A673 (cell line): ENCODE results near the gene TPD52L2. TPM values are rescaled to one million over a fixed set of nuclear protein-coding genes. Genes with fewer than 3 reads are reported as not detected.

Experiments
- BruUV-seq: library from RNA; stranded (reverse); fragments of 400-500 nt; replicated peaks from 2 replicates; lab custom pipeline; 2021; lab: Mats Ljungman, UMichigan
- CTCF ChIA-PET: fragments of 300-600 bp; sonication (Branson Sonifier 250); formaldehyde crosslinking; loops from one replicate; lab custom pipeline; 2022; ENCODE audit warnings: antibody characterized with exemption; lab: Charles Lee
- POLR2A ChIA-PET: fragments of 300-600 bp; sonication (Branson Sonifier 250); formaldehyde crosslinking; loops from one replicate; lab custom pipeline; 2022; ENCODE audit warnings: antibody characterized with exemption; ENCODE audit not compliant: low non-redundant PET; lab: Charles Lee
- DNase-seq: peaks from one replicate; pipeline ENCODE4 v3.0.0-alpha.2; 2015; ENCODE audit warnings: low spot score
- H3K27ac ChIP-seq: fragments of 200-600 bp; sonication (generic); 2 replicates; pipeline ENCODE4 v1.5.1; 2016; ENCODE audit warnings: mixed run types, low read depth, mild to moderate bottlenecking, mixed read lengths, antibody characterized with exemption, low read length; ENCODE audit not compliant: poor library complexity, severe bottlenecking
- H3K27me3 ChIP-seq: fragments of 200-600 bp; sonication (generic); replicated peaks from 2 replicates; pipeline ENCODE4 v1.6.1; 2017; ENCODE audit warnings: mixed run types, low read depth, mild to moderate bottlenecking, mixed read lengths, antibody characterized with exemption, low read length; ENCODE audit not compliant: insufficient read depth, poor library complexity
- H3K36me3 ChIP-seq: fragments of 200-600 bp; sonication (generic); 2 replicates; pipeline ENCODE4 v1.6.1; 2016; ENCODE audit warnings: mixed run types, mild to moderate bottlenecking, mixed read lengths, antibody characterized with exemption, low read length; ENCODE audit not compliant: insufficient read depth, poor library complexity, severe bottlenecking
- H3K4me1 ChIP-seq: fragments of 200-600 bp; sonication (generic); 2 replicates; pipeline ENCODE4 v1.6.1; 2017; ENCODE audit warnings: mixed run types, mild to moderate bottlenecking, mixed read lengths, antibody characterized with exemption, low read length; ENCODE audit not compliant: insufficient read depth, poor library complexity, severe bottlenecking
- H3K4me3 ChIP-seq: fragments of 200-600 bp; sonication (generic); 2 replicates; pipeline ENCODE4 v1.5.1; 2016; ENCODE audit warnings: low read depth, mixed run types, mild to moderate bottlenecking, mixed read lengths, low read length; ENCODE audit not compliant: poor library complexity, severe bottlenecking
- H3K9me3 ChIP-seq: fragments of 200-600 bp; sonication (generic); 2 replicates; pipeline ENCODE4 v1.6.1; 2016; ENCODE audit warnings: mixed run types, low read depth, mild to moderate bottlenecking, mixed read lengths, antibody characterized with exemption, low read length; ENCODE audit not compliant: poor library complexity, severe bottlenecking
- EZH2 ChIP-seq: fragments of 200-600 bp; sonication (generic); IDR thresholded peaks from 2 replicates; pipeline ENCODE4 v1.6.1; 2017; ENCODE audit warnings: borderline replicate concordance, low read depth, mild to moderate bottlenecking, mixed read lengths, antibody characterized with exemption, low read length; ENCODE audit not compliant: poor library complexity, severe bottlenecking
- intact Hi-C: fragments of 100-400 bp; cut with micrococcal nuclease; formaldehyde crosslinking; loops from one replicate; pipeline ENCODE4 v1.10.0; 2022; ENCODE audit not compliant: unreplicated experiment
- total RNA-seq: library from RNA; stranded (reverse); gene quantifications from 2 replicates; pipeline ENCODE4 v1.2.3, GENCODE V29; 2021
- TF ChIP-seq, protein P1 (sequence below): fragments of 300-800, 200-600 bp; sonication (generic); conservative IDR thresholded peaks from 2 replicates; pipeline ENCODE4 v1.5.1; 2017; ENCODE audit warnings: low read depth, mild to moderate bottlenecking, antibody characterized with exemption, low read length, moderate library complexity, mixed read lengths

The TPD52L2 gene
- total RNA-seq, 1 experiment from 2014 or later: 89.9 TPM

GRCh38 chr20:63886921-63887320 is 21.9 kb downstream of the TPD52L2 start:
- Histone ChIP-seq H3K4me3 (no peak overlapping the region), H3K27ac (no peak overlapping the region), H3K4me1 (no peaks in the 10 kb centered on the region), H3K9me3 (no peaks in the 10 kb centered on the region), H3K27me3 (no peaks in the 10 kb centered on the region), H3K36me3 (peaks cover 22% of the 10 kb centered on the region)
- BruUV-seq: no TSS peak
- ChIA-PET POLR2A (no interaction called here), CTCF (no interaction called here)
- no peak for DNase-seq
- intact Hi-C loops: no loop called here
- TF ChIP-seq, protein P1, sequence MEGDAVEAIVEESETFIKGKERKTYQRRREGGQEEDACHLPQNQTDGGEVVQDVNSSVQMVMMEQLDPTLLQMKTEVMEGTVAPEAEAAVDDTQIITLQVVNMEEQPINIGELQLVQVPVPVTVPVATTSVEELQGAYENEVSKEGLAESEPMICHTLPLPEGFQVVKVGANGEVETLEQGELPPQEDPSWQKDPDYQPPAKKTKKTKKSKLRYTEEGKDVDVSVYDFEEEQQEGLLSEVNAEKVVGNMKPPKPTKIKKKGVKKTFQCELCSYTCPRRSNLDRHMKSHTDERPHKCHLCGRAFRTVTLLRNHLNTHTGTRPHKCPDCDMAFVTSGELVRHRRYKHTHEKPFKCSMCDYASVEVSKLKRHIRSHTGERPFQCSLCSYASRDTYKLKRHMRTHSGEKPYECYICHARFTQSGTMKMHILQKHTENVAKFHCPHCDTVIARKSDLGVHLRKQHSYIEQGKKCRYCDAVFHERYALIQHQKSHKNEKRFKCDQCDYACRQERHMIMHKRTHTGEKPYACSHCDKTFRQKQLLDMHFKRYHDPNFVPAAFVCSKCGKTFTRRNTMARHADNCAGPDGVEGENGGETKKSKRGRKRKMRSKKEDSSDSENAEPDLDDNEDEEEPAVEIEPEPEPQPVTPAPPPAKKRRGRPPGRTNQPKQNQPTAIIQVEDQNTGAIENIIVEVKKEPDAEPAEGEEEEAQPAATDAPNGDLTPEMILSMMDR: no peak
- no peak for TF ChIP-seq EZH2

GRCh38 chr20:63889241-63890200 is 24.5 kb downstream of the TPD52L2 start:
- Histone ChIP-seq H3K9me3 (no peaks in the 10 kb centered on the region), H3K36me3 (peaks cover 16% of the 10 kb centered on the region), H3K27ac (no peak overlapping the region), H3K27me3 (no peaks in the 10 kb centered on the region), H3K4me1 (no peaks in the 10 kb centered on the region), H3K4me3 (no peak overlapping the region)
- BruUV-seq: no TSS peak
- TF ChIP-seq, protein P1: no peak
- TF ChIP-seq EZH2: no peak
- DNase-seq: no peak
- ChIA-PET POLR2A (no interaction called here), CTCF (no interaction called here)
- intact Hi-C loops: no loop called here

- intact Hi-C loops: no loop called here
- BruUV-seq: no TSS peak
These were observed 25.1 kb downstream of the TPD52L2 start for GRCh38 chr20:63890201-63890576.

More at GRCh38 chr20:63890201-63890576, 25.1 kb downstream of the TPD52L2 start:
- no peaks in the 10 kb centered on the region for H3K27me3 ChIP-seq
- H3K4me3 ChIP-seq: no peak overlapping the region
- CTCF ChIA-PET: no interaction called here
- no peaks in the 10 kb centered on the region for H3K9me3 ChIP-seq
- TF ChIP-seq, protein P1: no peak
- TF ChIP-seq EZH2: no peak
- no peak for DNase-seq
- peaks cover 16% of the 10 kb centered on the region for H3K36me3 ChIP-seq
- H3K4me1 ChIP-seq: no peaks in the 10 kb centered on the region
- H3K27ac ChIP-seq: no peak overlapping the region
- POLR2A ChIA-PET: no interaction called here
